K562 (cell line): ENCODE results near the gene CLASP2. TPM values are rescaled to one million over a fixed set of nuclear protein-coding genes. Genes with fewer than 3 reads are reported as not detected.

Experiments
- BHLHE40 ChIP-seq: IDR thresholded peaks from 2 replicates; pipeline ENCODE4 v1.6.1; 2011; ENCODE audit warnings: low read length, improper control_type of control experiment
- CHD2 ChIP-seq: IDR thresholded peaks from 2 replicates; pipeline ENCODE4 v1.6.1; 2011; ENCODE audit warnings: low read depth, low read length
- ESRRA ChIP-seq: fragments of 450-650 bp; IDR thresholded peaks from 2 replicates; pipeline ENCODE4 v1.6.1; 2014; ENCODE audit warnings: low read depth, mild to moderate bottlenecking, moderate library complexity, borderline replicate concordance
- GABPB1 ChIP-seq: sonication (generic); formaldehyde crosslinking; IDR thresholded peaks from 2 replicates; pipeline ENCODE4 v1.8.0; 2022; ENCODE audit warnings: mild to moderate bottlenecking, missing genetic modification reagents
- KDM4B ChIP-seq, 2 experiments: fragments of 450-650 bp in 1 of 2; sonication (generic) in 1 of 2; IDR thresholded peaks; 2 replicates each; pipeline ENCODE4 v1.6.1; 2016 to 2017; ENCODE audit warnings: borderline replicate concordance in 2 of 2, antibody characterized with exemption in 1 of 2, low read depth in 1 of 2, mild to moderate bottlenecking in 1 of 2
- MGA ChIP-seq: fragments of 450-650 bp; IDR thresholded peaks from 2 replicates; pipeline ENCODE4 v1.6.1; 2016; ENCODE audit warnings: mild to moderate bottlenecking, moderate library complexity
- NCOA6 ChIP-seq: fragments of 450-650 bp; IDR thresholded peaks from 2 replicates; pipeline ENCODE4 v1.6.1; 2017; ENCODE audit warnings: mild to moderate bottlenecking
- NEUROD1 ChIP-seq: fragments of 150-350 bp; IDR thresholded peaks from 2 replicates; pipeline ENCODE4 v1.6.1; 2014; ENCODE audit warnings: borderline replicate concordance, low read length, low read depth; ENCODE audit not compliant: partially characterized antibody
- NONO ChIP-seq, 2 experiments: fragments of 200-400 bp in 1 of 2; fragments of 450-650 bp in 1 of 2; formaldehyde crosslinking in 1 of 2; IDR thresholded peaks; 2 replicates each; pipeline ENCODE4 v1.6.1; 2017; ENCODE audit warnings: low read depth in 2 of 2, mild to moderate bottlenecking in 2 of 2, moderate library complexity in 2 of 2, low read length in 1 of 2
- PRPF4 ChIP-seq: fragments of 200-400 bp; formaldehyde crosslinking; IDR thresholded peaks from one replicate; pipeline ENCODE4 v1.6.1; 2017; ENCODE audit warnings: low read length, low read depth, mild to moderate bottlenecking; ENCODE audit not compliant: insufficient read depth, poor library complexity, severe bottlenecking
- SUPT5H ChIP-seq: fragments of 450-650 bp; IDR thresholded peaks from 2 replicates; pipeline ENCODE4 v1.6.1; 2016
- ZBTB1 ChIP-seq: sonication (generic); formaldehyde crosslinking; IDR thresholded peaks from 2 replicates; pipeline ENCODE4 v1.8.1; 2023; ENCODE audit warnings: missing genetic modification reagents, low read depth, mild to moderate bottlenecking, borderline replicate concordance
- ZBTB7A ChIP-seq: IDR thresholded peaks from 2 replicates; pipeline ENCODE4 v1.6.1; 2011; ENCODE audit warnings: low read depth, mild to moderate bottlenecking, low read length, moderate library complexity, borderline replicate concordance; ENCODE audit not compliant: control insufficient read depth
- ZFX ChIP-seq: sonication (generic); formaldehyde crosslinking; IDR thresholded peaks from 2 replicates; pipeline ENCODE4 v1.8.0; 2022; ENCODE audit warnings: mild to moderate bottlenecking, missing genetic modification reagents, moderate library complexity
- ZNF212 ChIP-seq: fragments of 450-650 bp; formaldehyde crosslinking; IDR thresholded peaks from 2 replicates; pipeline ENCODE4 v1.4.0; 2020; ENCODE audit warnings: mild to moderate bottlenecking
- ZNF232 ChIP-seq: sonication (generic); formaldehyde crosslinking; IDR thresholded peaks from 2 replicates; pipeline ENCODE4 v1.8.0; 2022; ENCODE audit warnings: mild to moderate bottlenecking, missing genetic modification reagents
- ZNF707 ChIP-seq: fragments of 250-450 bp; sonication (Bioruptor Pico); conservative IDR thresholded peaks from 2 replicates; pipeline ENCODE4 v1.8.0; 2022; ENCODE audit warnings: inconsistent platforms, mild to moderate bottlenecking, moderate library complexity
- polyA plus RNA-seq, 8 experiments: library from polyadenylated mRNA; depleted of rRNA in 4 of 8; stranded (reverse) in 5 of 8; unstranded in 3 of 8; fragments of >200 nt; fragmentation: Nextera tagmentation in 2 of 8; fragmentation: Illumina TruSeq in 1 of 8; extraction: Ambion mirVana in 2 of 8; extraction: Trizol in 1 of 8; gene quantifications; 2 replicates each; pipeline versions ENCODE4 v1.2.1 to v1.2.3, GENCODE V29; 2011 to 2014; ENCODE audit warnings: inconsistent platforms in 1 of 8, missing spikeins in 1 of 8
- total RNA-seq, 7 experiments: library from RNA; depleted of rRNA in 6 of 7; stranded (reverse); fragments of >200 nt in 6 of 7; fragmentation: Illumina TruSeq in 2 of 7; extraction: Trizol in 2 of 7; gene quantifications; 2 replicates each; pipeline versions ENCODE4 v1.2.1 to v1.2.3, GENCODE V29; 2011 to 2021; ENCODE audit warnings: low replicate concordance in 1 of 7

Gene CLASP2
- total and polyA plus RNA-seq, 9 of the 15 experiments (the other 6 are each of a cell fraction or from before 2014, with no cell fraction given), result 13.5 to 107 (median 71.8) TPM

GRCh38 chr3:33717866-33718594 lies at the start of gene CLASP2 (continued):
- peak; percentile 71; the same call in 1 of the 2 replicates for TF ChIP-seq ZNF212
- TF ChIP-seq GABPB1 (CRISPR knock-in tag), result peak; percentile 81
- no peak for TF ChIP-seq PRPF4
- TF ChIP-seq SUPT5H, result peak; percentile 93
- TF ChIP-seq NONO (IDR thresholded peaks at IDR 0.05; ENCODE audit: low read depth in 2 of 2, low read length in 1 of 2), result peak; percentile 10 to 85; a peak in 2 of 4 replicates
- peak; percentile 83 for TF ChIP-seq NCOA6
- TF ChIP-seq NEUROD1, result peak; percentile 29
- 0 out of 2 replicates have a peak, but pooled peaks have one; percentile 27 for TF ChIP-seq ZNF707 (CRISPR knock-in tag)
- peak; percentile 6; the same call in 1 of the 2 replicates for TF ChIP-seq BHLHE40
- peak; percentile 70 for TF ChIP-seq ESRRA
- TF ChIP-seq MGA, result 0 out of 2 replicates have a peak, but pooled peaks have one; percentile 25
- peak; percentile 93; the same call in 1 of the 2 replicates for TF ChIP-seq ZBTB7A
- TF ChIP-seq KDM4B (IDR thresholded peaks at IDR 0.05; ENCODE audit: borderline replicate concordance in 2 of 2, low read depth in 1 of 2), result peak in 1 of 2 experiments; percentile 53; a peak in 1 of 4 replicates
- TF ChIP-seq CHD2, result 0 out of 2 replicates have a peak, but pooled peaks have one; percentile 5
- peak; percentile 99 for TF ChIP-seq ZFX (CRISPR knock-in tag)
- peak; percentile 55; the same call in 1 of the 2 replicates for TF ChIP-seq ZNF232 (CRISPR knock-in tag)
- peak; percentile 83 for TF ChIP-seq ZBTB1 (CRISPR knock-in tag)
